Measurements from ENCODE around the gene KERA. TPM values are rescaled to one million over a fixed set of nuclear protein-coding genes. Genes with fewer than 3 reads are reported as not detected.

Gene KERA
- total RNA-seq (2014; rRNA removed; shearing (Covaris generic)) (not detected in 2 replicates), polyA plus RNA-seq (2016; fragmentation: Nextera tagmentation; extraction: Ambion mirVana) (not detected in 2 replicates)
- long read RNA-seq = 0 reads

GRCh38 chr12:91057368-91058165, at the start of gene KERA:
Gene KERA (minus strand): TSS chr12:91058024. CDS start chr12:91056281, 1,743 bp downstream.
- no peak within 1 kb of the TSS for H3K4me2 ChIP-seq
- no peak for DNase-seq (ENCODE audit: low spot score)
- TF ChIP-seq CREB1 (CRISPR knock-in tag; IDR thresholded peaks at IDR 0.05; ENCODE audit: low read depth) = no peak
- TF ChIP-seq REST (IDR thresholded peaks at IDR 0.05; ENCODE audit: unreplicated experiment) = no peak
- no peak for TF ChIP-seq ZNF331 (CRISPR knock-in tag; IDR thresholded peaks at IDR 0.05; ENCODE audit: low read depth)
- TF ChIP-seq NANOG (IDR thresholded peaks at IDR 0.05; ENCODE audit: borderline replicate concordance) = no peak
- TF ChIP-seq, protein P1, sequence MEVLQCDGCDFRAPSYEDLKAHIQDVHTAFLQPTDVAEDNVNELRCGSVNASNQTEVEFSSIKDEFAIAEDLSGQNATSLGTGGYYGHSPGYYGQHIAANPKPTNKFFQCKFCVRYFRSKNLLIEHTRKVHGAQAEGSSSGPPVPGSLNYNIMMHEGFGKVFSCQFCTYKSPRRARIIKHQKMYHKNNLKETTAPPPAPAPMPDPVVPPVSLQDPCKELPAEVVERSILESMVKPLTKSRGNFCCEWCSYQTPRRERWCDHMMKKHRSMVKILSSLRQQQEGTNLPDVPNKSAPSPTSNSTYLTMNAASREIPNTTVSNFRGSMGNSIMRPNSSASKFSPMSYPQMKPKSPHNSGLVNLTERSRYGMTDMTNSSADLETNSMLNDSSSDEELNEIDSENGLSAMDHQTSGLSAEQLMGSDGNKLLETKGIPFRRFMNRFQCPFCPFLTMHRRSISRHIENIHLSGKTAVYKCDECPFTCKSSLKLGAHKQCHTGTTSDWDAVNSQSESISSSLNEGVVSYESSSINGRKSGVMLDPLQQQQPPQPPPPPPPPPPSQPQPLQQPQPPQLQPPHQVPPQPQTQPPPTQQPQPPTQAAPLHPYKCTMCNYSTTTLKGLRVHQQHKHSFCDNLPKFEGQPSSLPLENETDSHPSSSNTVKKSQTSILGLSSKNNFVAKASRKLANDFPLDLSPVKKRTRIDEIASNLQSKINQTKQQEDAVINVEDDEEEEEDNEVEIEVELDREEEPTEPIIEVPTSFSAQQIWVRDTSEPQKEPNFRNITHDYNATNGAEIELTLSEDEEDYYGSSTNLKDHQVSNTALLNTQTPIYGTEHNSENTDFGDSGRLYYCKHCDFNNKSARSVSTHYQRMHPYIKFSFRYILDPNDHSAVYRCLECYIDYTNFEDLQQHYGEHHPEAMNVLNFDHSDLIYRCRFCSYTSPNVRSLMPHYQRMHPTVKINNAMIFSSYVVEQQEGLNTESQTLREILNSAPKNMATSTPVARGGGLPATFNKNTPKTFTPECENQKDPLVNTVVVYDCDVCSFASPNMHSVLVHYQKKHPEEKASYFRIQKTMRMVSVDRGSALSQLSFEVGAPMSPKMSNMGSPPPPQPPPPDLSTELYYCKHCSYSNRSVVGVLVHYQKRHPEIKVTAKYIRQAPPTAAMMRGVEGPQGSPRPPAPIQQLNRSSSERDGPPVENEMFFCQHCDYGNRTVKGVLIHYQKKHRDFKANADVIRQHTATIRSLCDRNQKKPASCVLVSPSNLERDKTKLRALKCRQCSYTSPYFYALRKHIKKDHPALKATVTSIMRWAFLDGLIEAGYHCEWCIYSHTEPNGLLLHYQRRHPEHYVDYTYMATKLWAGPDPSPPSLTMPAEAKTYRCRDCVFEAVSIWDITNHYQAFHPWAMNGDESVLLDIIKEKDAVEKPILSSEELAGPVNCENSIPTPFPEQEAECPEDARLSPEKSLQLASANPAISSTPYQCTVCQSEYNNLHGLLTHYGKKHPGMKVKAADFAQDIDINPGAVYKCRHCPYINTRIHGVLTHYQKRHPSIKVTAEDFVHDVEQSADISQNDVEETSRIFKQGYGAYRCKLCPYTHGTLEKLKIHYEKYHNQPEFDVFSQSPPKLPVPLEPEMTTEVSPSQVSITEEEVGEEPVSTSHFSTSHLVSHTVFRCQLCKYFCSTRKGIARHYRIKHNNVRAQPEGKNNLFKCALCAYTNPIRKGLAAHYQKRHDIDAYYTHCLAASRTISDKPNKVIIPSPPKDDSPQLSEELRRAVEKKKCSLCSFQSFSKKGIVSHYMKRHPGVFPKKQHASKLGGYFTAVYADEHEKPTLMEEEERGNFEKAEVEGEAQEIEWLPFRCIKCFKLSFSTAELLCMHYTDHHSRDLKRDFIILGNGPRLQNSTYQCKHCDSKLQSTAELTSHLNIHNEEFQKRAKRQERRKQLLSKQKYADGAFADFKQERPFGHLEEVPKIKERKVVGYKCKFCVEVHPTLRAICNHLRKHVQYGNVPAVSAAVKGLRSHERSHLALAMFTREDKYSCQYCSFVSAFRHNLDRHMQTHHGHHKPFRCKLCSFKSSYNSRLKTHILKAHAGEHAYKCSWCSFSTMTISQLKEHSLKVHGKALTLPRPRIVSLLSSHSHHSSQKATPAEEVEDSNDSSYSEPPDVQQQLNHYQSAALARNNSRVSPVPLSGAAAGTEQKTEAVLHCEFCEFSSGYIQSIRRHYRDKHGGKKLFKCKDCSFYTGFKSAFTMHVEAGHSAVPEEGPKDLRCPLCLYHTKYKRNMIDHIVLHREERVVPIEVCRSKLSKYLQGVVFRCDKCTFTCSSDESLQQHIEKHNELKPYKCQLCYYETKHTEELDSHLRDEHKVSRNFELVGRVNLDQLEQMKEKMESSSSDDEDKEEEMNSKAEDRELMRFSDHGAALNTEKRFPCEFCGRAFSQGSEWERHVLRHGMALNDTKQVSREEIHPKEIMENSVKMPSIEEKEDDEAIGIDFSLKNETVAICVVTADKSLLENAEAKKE (CRISPR knock-in tag; IDR thresholded peaks at IDR 0.05) = no peak
- no peak for TF ChIP-seq STAT1 (IDR thresholded peaks at IDR 0.05; ENCODE audit: unreplicated experiment)
- TF ChIP-seq ZNF114 (CRISPR knock-in tag; IDR thresholded peaks at IDR 0.05) = no peak
- TF ChIP-seq, protein P2, sequence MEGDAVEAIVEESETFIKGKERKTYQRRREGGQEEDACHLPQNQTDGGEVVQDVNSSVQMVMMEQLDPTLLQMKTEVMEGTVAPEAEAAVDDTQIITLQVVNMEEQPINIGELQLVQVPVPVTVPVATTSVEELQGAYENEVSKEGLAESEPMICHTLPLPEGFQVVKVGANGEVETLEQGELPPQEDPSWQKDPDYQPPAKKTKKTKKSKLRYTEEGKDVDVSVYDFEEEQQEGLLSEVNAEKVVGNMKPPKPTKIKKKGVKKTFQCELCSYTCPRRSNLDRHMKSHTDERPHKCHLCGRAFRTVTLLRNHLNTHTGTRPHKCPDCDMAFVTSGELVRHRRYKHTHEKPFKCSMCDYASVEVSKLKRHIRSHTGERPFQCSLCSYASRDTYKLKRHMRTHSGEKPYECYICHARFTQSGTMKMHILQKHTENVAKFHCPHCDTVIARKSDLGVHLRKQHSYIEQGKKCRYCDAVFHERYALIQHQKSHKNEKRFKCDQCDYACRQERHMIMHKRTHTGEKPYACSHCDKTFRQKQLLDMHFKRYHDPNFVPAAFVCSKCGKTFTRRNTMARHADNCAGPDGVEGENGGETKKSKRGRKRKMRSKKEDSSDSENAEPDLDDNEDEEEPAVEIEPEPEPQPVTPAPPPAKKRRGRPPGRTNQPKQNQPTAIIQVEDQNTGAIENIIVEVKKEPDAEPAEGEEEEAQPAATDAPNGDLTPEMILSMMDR (conservative IDR thresholded peaks at IDR 0.05; ENCODE audit: low read depth in 2 of 2) = no peak
- TF ChIP-seq, protein P3, sequence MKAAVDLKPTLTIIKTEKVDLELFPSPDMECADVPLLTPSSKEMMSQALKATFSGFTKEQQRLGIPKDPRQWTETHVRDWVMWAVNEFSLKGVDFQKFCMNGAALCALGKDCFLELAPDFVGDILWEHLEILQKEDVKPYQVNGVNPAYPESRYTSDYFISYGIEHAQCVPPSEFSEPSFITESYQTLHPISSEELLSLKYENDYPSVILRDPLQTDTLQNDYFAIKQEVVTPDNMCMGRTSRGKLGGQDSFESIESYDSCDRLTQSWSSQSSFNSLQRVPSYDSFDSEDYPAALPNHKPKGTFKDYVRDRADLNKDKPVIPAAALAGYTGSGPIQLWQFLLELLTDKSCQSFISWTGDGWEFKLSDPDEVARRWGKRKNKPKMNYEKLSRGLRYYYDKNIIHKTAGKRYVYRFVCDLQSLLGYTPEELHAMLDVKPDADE (IDR thresholded peaks at IDR 0.05) = no peak
- no peak for TF ChIP-seq EZH2phosphoT487 (IDR thresholded peaks at IDR 0.05; ENCODE audit: unreplicated experiment)
- TF ChIP-seq EZH2 (IDR thresholded peaks at IDR 0.05; ENCODE audit: low read depth, unreplicated experiment) = no peak
- no peak for TF ChIP-seq POLR2AphosphoS5 (IDR thresholded peaks at IDR 0.05; ENCODE audit: low read depth)
- no peak for TF ChIP-seq JUNB (IDR thresholded peaks at IDR 0.05; ENCODE audit: unreplicated experiment)
- H3K27ac ChIP-seq (ENCODE audit: low read depth) = no peak within 1 kb of the TSS
- H3K4me1 ChIP-seq (ENCODE audit: insufficient read depth) = no peaks in the 10 kb centered on the region
- no peaks in the 10 kb centered on the region for H3F3A ChIP-seq (replicated peaks; ENCODE audit: low read depth)
- Mint-ChIP-seq H3K9me3 (no peaks in the 10 kb centered on the region), H3K36me3 (ENCODE audit: low read depth) (no peaks in the 10 kb centered on the region), H3K27ac (no peak within 1 kb of the TSS), H3K4me1 (no peaks in the 10 kb centered on the region), H3K27me3 (ENCODE audit: insufficient read depth, low read depth, poor library complexity) (no peaks in the 10 kb centered on the region), H3K4me3 (no peak within 1 kb of the TSS)
- no peaks in the 10 kb centered on the region for H4K20me1 ChIP-seq (replicated peaks; ENCODE audit: insufficient read depth)
- H3K27me3 ChIP-seq (ENCODE audit: insufficient read depth) = no peaks in the 10 kb centered on the region
- no peak for ATAC-seq
- H3K4me3 ChIP-seq = no peak within 1 kb of the TSS
- H3K79me2 ChIP-seq (replicated peaks; ENCODE audit: insufficient read depth) = no peaks in the 10 kb centered on the region
- H3K36me3 ChIP-seq (ENCODE audit: insufficient read depth) = no peaks in the 10 kb centered on the region
- no peak within 1 kb of the TSS for H2AFZ ChIP-seq
- H3K9me2 ChIP-seq (ENCODE audit: insufficient read depth) = no peaks in the 10 kb centered on the region; the same call in 1 of the 2 replicates
